MM.1S (cell line): ENCODE results near the gene MMP13.
"Not testable (repeated sequence)": the region's sequence is repeated elsewhere in the genome, so short reads cannot be mapped to it uniquely, and the experiment has no call there.

Experiments
- DNase-seq: peaks from one replicate; pipeline ENCODE4 v3.0.0-alpha.2; 2015
- H2AFZ ChIP-seq: fragments of 300-600 bp; sonication (generic); 2 replicates; pipeline ENCODE4 v1.6.0; 2016; ENCODE audit warnings: antibody characterized with exemption, low read length
- H3F3A ChIP-seq: fragments of 300-600 bp; sonication (generic); 2 replicates; pipeline ENCODE4 v1.6.1; 2016; ENCODE audit warnings: mild to moderate bottlenecking, antibody characterized with exemption, low read length, moderate library complexity, mixed read lengths; ENCODE audit not compliant: insufficient read depth
- H3K27ac ChIP-seq: fragments of 300-600 bp; sonication (generic); 2 replicates; pipeline ENCODE4 v1.5.1; 2016; ENCODE audit warnings: mild to moderate bottlenecking, low read length
- H3K27me3 ChIP-seq: fragments of 300-600 bp; sonication (generic); replicated peaks from 2 replicates; pipeline ENCODE4 v1.6.0; 2016; ENCODE audit warnings: low read length; ENCODE audit not compliant: insufficient read depth
- H3K36me3 ChIP-seq: fragments of 300-600 bp; sonication (generic); replicated peaks from 2 replicates; pipeline ENCODE4 v1.6.1; 2016; ENCODE audit warnings: mild to moderate bottlenecking, low read length, mixed read lengths; ENCODE audit not compliant: insufficient read depth
- H3K4me1 ChIP-seq: fragments of 300-600 bp; sonication (generic); 2 replicates; pipeline ENCODE4 v1.6.1; 2016; ENCODE audit warnings: low read length, mixed read lengths
- H3K4me2 ChIP-seq: fragments of 300-600 bp; sonication (generic); 2 replicates; pipeline ENCODE4 v1.6.0; 2016; ENCODE audit warnings: low read depth, low read length
- H3K4me3 ChIP-seq: fragments of 300-600 bp; sonication (generic); 2 replicates; pipeline ENCODE4 v1.5.1; 2016; ENCODE audit warnings: low read length, mixed read lengths
- H3K79me2 ChIP-seq: fragments of 300-600 bp; sonication (generic); 2 replicates; pipeline ENCODE4 v1.6.1; 2016; ENCODE audit warnings: mixed run types, low read length, mixed read lengths
- H3K9ac ChIP-seq: fragments of 300-600 bp; sonication (generic); 2 replicates; pipeline ENCODE4 v1.6.1; 2016; ENCODE audit warnings: low read length, mixed read lengths
- H3K9me2 ChIP-seq: fragments of 300-600 bp; sonication (generic); replicated peaks from 2 replicates; pipeline ENCODE4 v1.6.1; 2016; ENCODE audit warnings: mild to moderate bottlenecking, low read length, mixed read lengths; ENCODE audit not compliant: insufficient read depth
- H3K9me3 ChIP-seq: fragments of 300-600 bp; sonication (generic); replicated peaks from 2 replicates; pipeline ENCODE4 v1.6.1; 2016; ENCODE audit warnings: mild to moderate bottlenecking, low read length, mixed read lengths; ENCODE audit not compliant: insufficient read depth
- H4K20me1 ChIP-seq: fragments of 300-600 bp; sonication (generic); 2 replicates; pipeline ENCODE4 v1.6.1; 2016; ENCODE audit warnings: mild to moderate bottlenecking, low read length, moderate library complexity, mixed read lengths; ENCODE audit not compliant: insufficient read depth
- CTCF ChIP-seq: fragments of 300-600 bp; sonication (generic); IDR thresholded peaks from 2 replicates; pipeline ENCODE4 v1.5.1; 2016; ENCODE audit warnings: antibody characterized with exemption, low read length, mixed read lengths
- EZH2 ChIP-seq: fragments of 300-600 bp; sonication (generic); optimal IDR thresholded peaks from 2 replicates; pipeline ENCODE3; 2017; ENCODE audit warnings: low read depth, mild to moderate bottlenecking, antibody characterized with exemption, low read length, mixed read lengths
- EZH2phosphoT487 ChIP-seq: fragments of 300-600 bp; sonication (generic); IDR thresholded peaks from 2 replicates; pipeline ENCODE4 v1.6.1; 2018; ENCODE audit warnings: antibody characterized with exemption, low read length

MMP13 gene

GRCh38 chr11:102974552-102975280 lies 19.2 kb upstream of the MMP13 start:
- no peak for DNase-seq
- Histone ChIP-seq H3K36me3 (no peaks in the 10 kb centered on the region), H2AFZ (no peak overlapping the region)

GRCh38 chr11:102973698-102974097 lies 18.2 kb upstream of the MMP13 start:
- H2AFZ ChIP-seq, H4K20me1 ChIP-seq, H3K9ac ChIP-seq, H3K4me2 ChIP-seq, H3K36me3 ChIP-seq, H3K27me3 ChIP-seq, H3F3A ChIP-seq, H3K79me2 ChIP-seq, H3K4me1 ChIP-seq, H3K9me2 ChIP-seq, DNase-seq, H3K9me3 ChIP-seq, H3K4me3 ChIP-seq, H3K27ac ChIP-seq: not testable (repeated sequence)

More at GRCh38 chr11:102974552-102975280, 19.2 kb upstream of the MMP13 start:
- Histone ChIP-seq H3K9me3 (no peaks in the 10 kb centered on the region), H3K9me2 (no peaks in the 10 kb centered on the region), H3F3A (no peaks in the 10 kb centered on the region), H3K9ac (no peak overlapping the region), H3K27me3 (no peaks in the 10 kb centered on the region), H3K79me2 (no peaks in the 10 kb centered on the region), H3K27ac (no peak overlapping the region), H4K20me1 (no peaks in the 10 kb centered on the region), H3K4me1 (no peaks in the 10 kb centered on the region), H3K4me3 (no peak overlapping the region), H3K4me2 (no peak overlapping the region)
- TF ChIP-seq CTCF (no peak), EZH2phosphoT487 (no peak), EZH2 (no peak)

DNA sequence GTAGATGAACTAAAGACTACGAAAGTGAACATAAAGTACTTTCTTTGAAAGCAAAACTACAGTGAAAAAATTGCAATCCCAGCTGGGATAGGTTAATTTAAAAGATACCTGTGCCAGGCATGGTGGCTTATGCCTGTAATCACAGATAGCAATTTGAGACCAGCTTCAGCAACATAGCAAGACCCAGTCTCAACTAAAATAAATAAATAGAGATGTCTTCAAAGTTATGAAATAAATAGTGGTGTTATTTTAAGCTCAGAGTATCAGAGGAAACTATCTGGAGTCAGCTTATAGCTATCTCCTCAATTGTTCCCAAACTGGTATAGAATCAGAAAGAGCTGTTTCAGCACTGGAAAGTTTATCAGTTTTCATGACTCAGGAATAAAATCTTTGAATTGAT lies 17.3 kb upstream of the MMP13 start:
- Histone ChIP-seq H3K4me3 (no peak overlapping the region), H3K27me3 (no peaks in the 10 kb centered on the region), H3K4me2 (no peak overlapping the region), H3K79me2 (no peaks in the 10 kb centered on the region), H2AFZ (no peak overlapping the region), H4K20me1 (no peaks in the 10 kb centered on the region), H3K36me3 (no peaks in the 10 kb centered on the region), H3K9ac (no peak overlapping the region), H3K4me1 (no peaks in the 10 kb centered on the region), H3K27ac (no peak overlapping the region), H3F3A (no peaks in the 10 kb centered on the region), H3K9me2 (no peaks in the 10 kb centered on the region), H3K9me3 (no peaks in the 10 kb centered on the region)
- no peak for DNase-seq
- no peak for TF ChIP-seq CTCF

GRCh38 chr11:102971766-102972165 lies 16.2 kb upstream of the MMP13 start:
- Histone ChIP-seq H3K27ac (no peak overlapping the region), H3F3A (no peaks in the 10 kb centered on the region), H3K9me3 (no peaks in the 10 kb centered on the region), H3K4me3 (no peak overlapping the region), H3K9ac (no peak overlapping the region), H3K27me3 (no peaks in the 10 kb centered on the region), H3K9me2 (no peaks in the 10 kb centered on the region), H3K4me2 (no peak overlapping the region), H2AFZ (no peak overlapping the region), H3K79me2 (no peaks in the 10 kb centered on the region), H3K4me1 (no peaks in the 10 kb centered on the region), H4K20me1 (no peaks in the 10 kb centered on the region), H3K36me3 (no peaks in the 10 kb centered on the region)
- TF ChIP-seq EZH2phosphoT487: no peak
- no peak for TF ChIP-seq CTCF
- no peak for TF ChIP-seq EZH2
- no peak for DNase-seq
